ENCODE results near the gene TMEM179. TPM values are rescaled to one million over a fixed set of nuclear protein-coding genes. Genes with fewer than 3 reads are reported as not detected.

The TMEM179 gene
- total RNA-seq, 2 donors from 2014 or later: 0.26 TPM; not detected in 1

GRCh38 chr14:104549536-104550339, 54.8 kb downstream of the TMEM179 start:
- H3K4me3 Mint-ChIP-seq: no peak overlapping the region
- no peak for ATAC-seq (replicated peaks)

GRCh38 chr14:104548802-104549535, 55.6 kb downstream of the TMEM179 start:
- no peaks in the 10 kb centered on the region for H3K4me1 Mint-ChIP-seq

More at GRCh38 chr14:104549536-104550339, 54.8 kb downstream of the TMEM179 start:
- H3K36me3 Mint-ChIP-seq (ENCODE audit: low read depth): no peaks in the 10 kb centered on the region
- H3K4me1 Mint-ChIP-seq: no peaks in the 10 kb centered on the region
- H3K9me3 Mint-ChIP-seq: no peaks in the 10 kb centered on the region
- H3K27me3 Mint-ChIP-seq: peaks cover 12% of the 10 kb centered on the region
- no peak overlapping the region for H3K27ac Mint-ChIP-seq

GRCh38 chr14:104547998-104548700, 56.4 kb downstream of the TMEM179 start:
- no peak for ATAC-seq (replicated peaks)
- Mint-ChIP-seq H3K4me3 (no peak overlapping the region), H3K4me1 (no peaks in the 10 kb centered on the region), H3K27me3 (peaks cover 12% of the 10 kb centered on the region), H3K27ac (no peak overlapping the region), H3K36me3 (ENCODE audit: low read depth) (no peaks in the 10 kb centered on the region), H3K9me3 (no peaks in the 10 kb centered on the region)

More at GRCh38 chr14:104548802-104549535, 55.6 kb downstream of the TMEM179 start:
- no peak overlapping the region for H3K27ac Mint-ChIP-seq
- no peak for ATAC-seq (replicated peaks)
- no peaks in the 10 kb centered on the region for H3K9me3 Mint-ChIP-seq
- H3K4me3 Mint-ChIP-seq: no peak overlapping the region
- H3K36me3 Mint-ChIP-seq (ENCODE audit: low read depth): no peaks in the 10 kb centered on the region
- H3K27me3 Mint-ChIP-seq: peaks cover 14% of the 10 kb centered on the region

GRCh38 chr14:104547310-104547997, 57.1 kb downstream of the TMEM179 start:
- Mint-ChIP-seq H3K4me1 (no peaks in the 10 kb centered on the region), H3K27ac (no peak overlapping the region), H3K27me3 (peaks cover 15% of the 10 kb centered on the region), H3K36me3 (ENCODE audit: low read depth) (no peaks in the 10 kb centered on the region), H3K4me3 (no peak overlapping the region), H3K9me3 (no peaks in the 10 kb centered on the region)
- ATAC-seq (replicated peaks): no peak

- ATAC-seq (replicated peaks): no peak
- no peak overlapping the region for H3K27ac Mint-ChIP-seq
- no peaks in the 10 kb centered on the region for H3K4me1 Mint-ChIP-seq
- no peaks in the 10 kb centered on the region for H3K9me3 Mint-ChIP-seq
- peaks cover 16% of the 10 kb centered on the region for H3K27me3 Mint-ChIP-seq
- H3K36me3 Mint-ChIP-seq (ENCODE audit: low read depth): no peaks in the 10 kb centered on the region
- no peak overlapping the region for H3K4me3 Mint-ChIP-seq
Observed at GRCh38 chr14:104546591-104547309, 57.8 kb downstream of the TMEM179 start.

- H3K27me3 Mint-ChIP-seq: peaks cover 16% of the 10 kb centered on the region
- ATAC-seq (replicated peaks): no peak
- H3K9me3 Mint-ChIP-seq: no peaks in the 10 kb centered on the region
- H3K36me3 Mint-ChIP-seq (ENCODE audit: low read depth): no peaks in the 10 kb centered on the region
- no peak overlapping the region for H3K27ac Mint-ChIP-seq
- H3K4me1 Mint-ChIP-seq: no peaks in the 10 kb centered on the region
- H3K4me3 Mint-ChIP-seq: no peak overlapping the region
Observed at GRCh38 chr14:104545942-104546501, 58.5 kb downstream of the TMEM179 start.

- Mint-ChIP-seq H3K4me3 (no peak overlapping the region), H3K4me1 (no peaks in the 10 kb centered on the region), H3K27me3 (peaks cover 18% of the 10 kb centered on the region), H3K9me3 (no peaks in the 10 kb centered on the region), H3K27ac (no peak overlapping the region), H3K36me3 (ENCODE audit: low read depth) (no peaks in the 10 kb centered on the region)
- no peak for ATAC-seq (replicated peaks)
Observed at GRCh38 chr14:104545151-104545941, 59.2 kb downstream of the TMEM179 start.

- ATAC-seq (replicated peaks): no peak
- H3K4me1 Mint-ChIP-seq: no peaks in the 10 kb centered on the region
- no peaks in the 10 kb centered on the region for H3K9me3 Mint-ChIP-seq
- H3K36me3 Mint-ChIP-seq (ENCODE audit: low read depth): no peaks in the 10 kb centered on the region
- no peak overlapping the region for H3K27ac Mint-ChIP-seq
- H3K27me3 Mint-ChIP-seq: peaks cover 19% of the 10 kb centered on the region
- no peak overlapping the region for H3K4me3 Mint-ChIP-seq
Observed at GRCh38 chr14:104544362-104544961, 60.1 kb downstream of the TMEM179 start.

GRCh38 chr14:104542871-104543830, 61.4 kb downstream of the TMEM179 start:
- Mint-ChIP-seq H3K27me3 (peaks cover 19% of the 10 kb centered on the region), H3K4me1 (no peaks in the 10 kb centered on the region), H3K36me3 (ENCODE audit: low read depth) (no peaks in the 10 kb centered on the region), H3K4me3 (no peak overlapping the region), H3K27ac (no peak overlapping the region), H3K9me3 (no peaks in the 10 kb centered on the region)
- ATAC-seq (replicated peaks): no peak

- H3K27me3 Mint-ChIP-seq: peaks cover 16% of the 10 kb centered on the region
- H3K4me3 Mint-ChIP-seq: no peak overlapping the region
- H3K27ac Mint-ChIP-seq: no peak overlapping the region
- H3K9me3 Mint-ChIP-seq: no peaks in the 10 kb centered on the region
- H3K36me3 Mint-ChIP-seq (ENCODE audit: low read depth): no peaks in the 10 kb centered on the region
- no peak for ATAC-seq (replicated peaks)
- no peaks in the 10 kb centered on the region for H3K4me1 Mint-ChIP-seq
Observed at GRCh38 chr14:104541905-104542465, 62.6 kb downstream of the TMEM179 start.
